HL-60 (cell line): ENCODE measurements around the gene CTNNA2.

Source experiments
- DNase-seq, 2 experiments: peaks; one replicate each; pipeline ENCODE4 v3.0.0-alpha.2; 2010 to 2020; ENCODE audit warnings: low read depth in 1 of 2, low spot score in 1 of 2
- H3K27ac ChIP-seq: fragments of 250-450 bp; sonication (Bioruptor Pico); replicated peaks from 2 replicates; pipeline ENCODE4 v1.5.1; 2020; ENCODE audit warnings: mild to moderate bottlenecking, moderate library complexity
- H3K27me3 ChIP-seq: fragments of 250-450 bp; sonication (Bioruptor Pico); 2 replicates; pipeline ENCODE4 v1.5.1; 2021; ENCODE audit warnings: mild to moderate bottlenecking, moderate library complexity; ENCODE audit not compliant: insufficient read depth, poor library complexity, severe bottlenecking
- H3K4me3 ChIP-seq: replicated peaks from 2 replicates; pipeline ENCODE4 v1.5.1; 2011; ENCODE audit warnings: mild to moderate bottlenecking, control low read depth, low read length; ENCODE audit not compliant: insufficient read depth
- GABPA ChIP-seq: IDR thresholded peaks from 2 replicates; pipeline ENCODE4 v1.6.1; 2012; ENCODE audit warnings: low read depth
- POLR2AphosphoS5 ChIP-seq: IDR thresholded peaks from 2 replicates; pipeline ENCODE4 v1.6.1; 2012; ENCODE audit warnings: low read depth
- SPI1 ChIP-seq: IDR thresholded peaks from 2 replicates; pipeline ENCODE4 v1.6.1; 2012; ENCODE audit warnings: low read depth, mild to moderate bottlenecking, borderline replicate concordance
- TF ChIP-seq, protein P1 (sequence below): IDR thresholded peaks from 2 replicates; pipeline ENCODE4 v1.6.1; 2012; ENCODE audit warnings: low read depth; ENCODE audit not compliant: insufficient replicate concordance
- TF ChIP-seq, protein P2 (sequence below): IDR thresholded peaks from one replicate; pipeline ENCODE4 v1.5.1; 2011; ENCODE audit warnings: low read length, control low read depth, inconsistent platforms; ENCODE audit not compliant: insufficient read depth

CTNNA2 gene

DNA sequence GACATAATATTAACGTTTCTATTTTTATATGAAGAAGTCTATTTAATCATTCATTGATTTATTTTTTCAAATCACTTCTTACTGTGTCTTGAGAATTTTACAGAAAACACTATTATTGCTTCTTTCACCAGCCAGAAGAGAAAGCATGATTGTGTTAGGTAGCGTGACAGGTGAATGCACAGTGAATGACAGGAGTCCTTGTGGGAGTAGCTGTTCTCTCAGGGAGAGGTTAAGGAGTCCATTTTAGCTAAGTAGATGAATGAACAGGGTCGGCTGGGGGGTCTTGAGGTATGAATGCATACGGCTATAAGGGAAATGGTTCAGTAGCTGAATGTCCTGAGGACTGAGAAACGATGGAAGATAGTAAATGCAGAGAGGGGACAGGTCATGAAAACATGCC, 56.2 kb downstream of the CTNNA2 start:
- Histone ChIP-seq H3K27me3 (no peaks in the 10 kb centered on the region), H3K4me3 (no peak overlapping the region), H3K27ac (no peak overlapping the region)
- DNase-seq, result no peak
- TF ChIP-seq, protein P1, sequence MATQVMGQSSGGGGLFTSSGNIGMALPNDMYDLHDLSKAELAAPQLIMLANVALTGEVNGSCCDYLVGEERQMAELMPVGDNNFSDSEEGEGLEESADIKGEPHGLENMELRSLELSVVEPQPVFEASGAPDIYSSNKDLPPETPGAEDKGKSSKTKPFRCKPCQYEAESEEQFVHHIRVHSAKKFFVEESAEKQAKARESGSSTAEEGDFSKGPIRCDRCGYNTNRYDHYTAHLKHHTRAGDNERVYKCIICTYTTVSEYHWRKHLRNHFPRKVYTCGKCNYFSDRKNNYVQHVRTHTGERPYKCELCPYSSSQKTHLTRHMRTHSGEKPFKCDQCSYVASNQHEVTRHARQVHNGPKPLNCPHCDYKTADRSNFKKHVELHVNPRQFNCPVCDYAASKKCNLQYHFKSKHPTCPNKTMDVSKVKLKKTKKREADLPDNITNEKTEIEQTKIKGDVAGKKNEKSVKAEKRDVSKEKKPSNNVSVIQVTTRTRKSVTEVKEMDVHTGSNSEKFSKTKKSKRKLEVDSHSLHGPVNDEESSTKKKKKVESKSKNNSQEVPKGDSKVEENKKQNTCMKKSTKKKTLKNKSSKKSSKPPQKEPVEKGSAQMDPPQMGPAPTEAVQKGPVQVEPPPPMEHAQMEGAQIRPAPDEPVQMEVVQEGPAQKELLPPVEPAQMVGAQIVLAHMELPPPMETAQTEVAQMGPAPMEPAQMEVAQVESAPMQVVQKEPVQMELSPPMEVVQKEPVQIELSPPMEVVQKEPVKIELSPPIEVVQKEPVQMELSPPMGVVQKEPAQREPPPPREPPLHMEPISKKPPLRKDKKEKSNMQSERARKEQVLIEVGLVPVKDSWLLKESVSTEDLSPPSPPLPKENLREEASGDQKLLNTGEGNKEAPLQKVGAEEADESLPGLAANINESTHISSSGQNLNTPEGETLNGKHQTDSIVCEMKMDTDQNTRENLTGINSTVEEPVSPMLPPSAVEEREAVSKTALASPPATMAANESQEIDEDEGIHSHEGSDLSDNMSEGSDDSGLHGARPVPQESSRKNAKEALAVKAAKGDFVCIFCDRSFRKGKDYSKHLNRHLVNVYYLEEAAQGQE, result no peak
- no peak for TF ChIP-seq POLR2AphosphoS5
- TF ChIP-seq, protein P2, sequence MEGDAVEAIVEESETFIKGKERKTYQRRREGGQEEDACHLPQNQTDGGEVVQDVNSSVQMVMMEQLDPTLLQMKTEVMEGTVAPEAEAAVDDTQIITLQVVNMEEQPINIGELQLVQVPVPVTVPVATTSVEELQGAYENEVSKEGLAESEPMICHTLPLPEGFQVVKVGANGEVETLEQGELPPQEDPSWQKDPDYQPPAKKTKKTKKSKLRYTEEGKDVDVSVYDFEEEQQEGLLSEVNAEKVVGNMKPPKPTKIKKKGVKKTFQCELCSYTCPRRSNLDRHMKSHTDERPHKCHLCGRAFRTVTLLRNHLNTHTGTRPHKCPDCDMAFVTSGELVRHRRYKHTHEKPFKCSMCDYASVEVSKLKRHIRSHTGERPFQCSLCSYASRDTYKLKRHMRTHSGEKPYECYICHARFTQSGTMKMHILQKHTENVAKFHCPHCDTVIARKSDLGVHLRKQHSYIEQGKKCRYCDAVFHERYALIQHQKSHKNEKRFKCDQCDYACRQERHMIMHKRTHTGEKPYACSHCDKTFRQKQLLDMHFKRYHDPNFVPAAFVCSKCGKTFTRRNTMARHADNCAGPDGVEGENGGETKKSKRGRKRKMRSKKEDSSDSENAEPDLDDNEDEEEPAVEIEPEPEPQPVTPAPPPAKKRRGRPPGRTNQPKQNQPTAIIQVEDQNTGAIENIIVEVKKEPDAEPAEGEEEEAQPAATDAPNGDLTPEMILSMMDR, result no peak

DNA sequence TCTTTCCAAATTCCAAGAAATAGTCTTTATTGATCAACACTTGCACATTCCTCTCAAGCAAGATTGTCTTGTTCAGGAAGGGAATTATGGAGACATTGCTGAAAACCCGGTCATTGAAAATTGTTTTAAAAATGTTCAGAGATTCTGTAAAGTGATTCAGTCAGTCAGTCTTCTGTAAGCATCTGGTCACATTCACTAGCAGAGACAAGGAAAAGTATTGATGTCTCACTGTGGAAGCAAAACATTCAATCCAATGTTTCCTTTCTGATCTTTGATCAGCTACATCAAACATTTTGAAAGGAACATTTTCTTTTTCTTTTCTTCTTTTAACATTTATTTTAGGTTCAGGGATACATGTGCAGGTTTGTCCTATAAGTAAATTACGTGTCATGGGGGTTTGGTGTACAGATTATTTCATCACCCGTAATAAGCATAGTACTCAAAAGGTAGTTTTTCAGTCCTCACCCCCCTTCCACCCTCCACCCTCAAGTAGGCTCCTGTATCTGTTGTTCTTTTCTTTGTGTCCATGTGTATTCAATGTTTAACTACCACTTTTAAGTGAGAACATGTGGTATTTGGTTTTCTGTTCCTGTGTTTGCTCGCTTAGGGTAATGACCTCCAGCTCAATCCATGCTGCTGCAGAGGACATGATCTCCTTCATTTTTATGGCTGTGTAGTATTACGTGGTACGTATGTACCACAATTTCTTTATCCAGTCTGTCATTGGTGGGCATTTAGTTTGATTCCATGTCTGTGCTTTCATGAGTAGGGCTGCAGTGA, 61.2 kb downstream of the CTNNA2 start:
- Histone ChIP-seq H3K4me3 (no peak overlapping the region), H3K27ac (no peak overlapping the region), H3K27me3 (no peaks in the 10 kb centered on the region)
- TF ChIP-seq SPI1 (no peak), POLR2AphosphoS5 (no peak), GABPA (no peak)
- TF ChIP-seq, protein P1, result no peak
- TF ChIP-seq, protein P2, result no peak
- DNase-seq, result no peak

DNA sequence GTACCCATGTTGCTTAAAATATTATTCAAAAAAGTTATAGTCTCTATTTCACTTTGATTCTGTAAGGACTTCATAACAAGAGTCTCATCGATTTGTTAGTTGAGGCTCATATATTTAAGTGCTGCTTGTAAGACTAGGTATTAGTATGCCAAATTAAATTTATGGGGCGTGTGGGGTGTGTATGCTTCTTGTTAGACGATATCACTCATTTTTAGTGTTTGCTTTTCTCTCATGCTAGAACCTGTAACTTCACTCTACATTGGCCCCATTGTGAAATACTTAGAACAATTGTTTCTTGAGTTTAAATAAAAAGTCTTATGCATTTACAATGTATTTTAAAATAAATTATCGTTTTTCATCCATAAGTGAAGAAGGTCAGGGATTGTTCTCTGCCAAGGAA, 63.6 kb downstream of the CTNNA2 start:
- no peak overlapping the region for H3K4me3 ChIP-seq
- H3K27me3 ChIP-seq, result no peaks in the 10 kb centered on the region
- DNase-seq, result no peak
- no peak overlapping the region for H3K27ac ChIP-seq
- TF ChIP-seq, protein P1, result no peak
- no peak for TF ChIP-seq POLR2AphosphoS5
- TF ChIP-seq GABPA, result no peak
- TF ChIP-seq, protein P2, result no peak
- TF ChIP-seq SPI1, result no peak
